Ishikawa (cell line): ENCODE data around the gene PER2.

Experiments used
- CEBPB ChIP-seq: IDR thresholded peaks from 2 replicates; pipeline ENCODE4 v1.6.1; 2012
- EGR1 ChIP-seq: IDR thresholded peaks from 2 replicates; pipeline ENCODE4 v1.6.1; 2012
- EP300 ChIP-seq: IDR thresholded peaks from 2 replicates; pipeline ENCODE4 v1.6.1; 2012; ENCODE audit warnings: borderline replicate concordance
- FOXM1 ChIP-seq: IDR thresholded peaks from 2 replicates; pipeline ENCODE4 v1.6.1; 2012; ENCODE audit warnings: low read depth, borderline replicate concordance
- TF ChIP-seq, protein P1 (sequence below): IDR thresholded peaks from 2 replicates; pipeline ENCODE4 v1.6.1; 2012

- no peak for TF ChIP-seq EGR1
- TF ChIP-seq EP300 = no peak
- no peak for TF ChIP-seq FOXM1
- no peak for TF ChIP-seq CEBPB
- TF ChIP-seq, protein P1, sequence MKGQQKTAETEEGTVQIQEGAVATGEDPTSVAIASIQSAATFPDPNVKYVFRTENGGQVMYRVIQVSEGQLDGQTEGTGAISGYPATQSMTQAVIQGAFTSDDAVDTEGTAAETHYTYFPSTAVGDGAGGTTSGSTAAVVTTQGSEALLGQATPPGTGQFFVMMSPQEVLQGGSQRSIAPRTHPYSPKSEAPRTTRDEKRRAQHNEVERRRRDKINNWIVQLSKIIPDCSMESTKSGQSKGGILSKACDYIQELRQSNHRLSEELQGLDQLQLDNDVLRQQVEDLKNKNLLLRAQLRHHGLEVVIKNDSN = no peak
Observed at GRCh38 chr2:238294393-238295143, 6.2 kb upstream of the PER2 start.
